ENCODE data around the gene MBTPS2.

DNA sequence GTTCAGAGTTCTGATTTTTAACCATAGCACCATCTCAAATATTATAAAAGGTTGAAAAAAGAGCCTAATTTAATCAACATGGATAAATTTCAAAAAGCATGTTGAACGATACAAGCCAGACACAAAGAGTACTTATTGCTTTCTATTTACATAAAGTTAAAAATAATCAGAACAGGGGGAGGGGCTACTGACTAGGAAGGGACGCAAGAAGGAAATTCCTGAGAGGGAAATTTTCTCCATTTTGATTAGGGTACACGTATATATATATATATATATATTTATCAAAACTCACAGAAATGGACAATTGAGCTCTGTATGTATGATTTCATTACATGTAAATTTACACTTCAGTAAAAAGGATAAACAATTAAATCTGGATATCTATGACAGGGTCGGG lies 482 bp upstream of the MBTPS2 start:
- TF ChIP-seq, protein P1, sequence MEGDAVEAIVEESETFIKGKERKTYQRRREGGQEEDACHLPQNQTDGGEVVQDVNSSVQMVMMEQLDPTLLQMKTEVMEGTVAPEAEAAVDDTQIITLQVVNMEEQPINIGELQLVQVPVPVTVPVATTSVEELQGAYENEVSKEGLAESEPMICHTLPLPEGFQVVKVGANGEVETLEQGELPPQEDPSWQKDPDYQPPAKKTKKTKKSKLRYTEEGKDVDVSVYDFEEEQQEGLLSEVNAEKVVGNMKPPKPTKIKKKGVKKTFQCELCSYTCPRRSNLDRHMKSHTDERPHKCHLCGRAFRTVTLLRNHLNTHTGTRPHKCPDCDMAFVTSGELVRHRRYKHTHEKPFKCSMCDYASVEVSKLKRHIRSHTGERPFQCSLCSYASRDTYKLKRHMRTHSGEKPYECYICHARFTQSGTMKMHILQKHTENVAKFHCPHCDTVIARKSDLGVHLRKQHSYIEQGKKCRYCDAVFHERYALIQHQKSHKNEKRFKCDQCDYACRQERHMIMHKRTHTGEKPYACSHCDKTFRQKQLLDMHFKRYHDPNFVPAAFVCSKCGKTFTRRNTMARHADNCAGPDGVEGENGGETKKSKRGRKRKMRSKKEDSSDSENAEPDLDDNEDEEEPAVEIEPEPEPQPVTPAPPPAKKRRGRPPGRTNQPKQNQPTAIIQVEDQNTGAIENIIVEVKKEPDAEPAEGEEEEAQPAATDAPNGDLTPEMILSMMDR (IDR thresholded peaks at IDR 0.05) = no peak
- TF ChIP-seq POLR2AphosphoS5 (IDR thresholded peaks at IDR 0.05; ENCODE audit: insufficient read depth in 1 of 2, low read depth in 1 of 2) = no peak
- TF ChIP-seq POLR2A (IDR thresholded peaks at IDR 0.05) = no peak
